ENCODE results near the gene SRPRB. TPM values are rescaled to one million over a fixed set of nuclear protein-coding genes. Genes with fewer than 3 reads are reported as not detected.

SRPRB gene
- total and polyA plus RNA-seq, 9 donors: 30.9 to 45.5 (median 36.5) TPM

DNA sequence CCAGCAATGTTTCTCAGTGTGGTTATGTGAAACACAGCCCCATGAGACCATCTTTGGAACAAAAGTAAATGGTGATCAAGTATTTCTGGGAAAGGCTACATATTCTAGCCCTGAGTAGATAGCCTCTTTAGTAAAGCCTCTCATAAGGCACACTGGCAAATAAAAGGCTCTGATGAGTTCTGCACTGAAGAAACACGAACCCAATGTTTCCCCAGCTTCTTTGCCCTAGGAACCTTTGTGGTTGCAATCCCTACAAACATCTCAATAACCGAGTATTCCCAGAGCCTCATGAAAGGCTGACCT lies 48.3 kb downstream of the SRPRB start:
- Histone ChIP-seq H3K27ac (ENCODE audit: low read length) (no peak overlapping the region), H3K4me3 (ENCODE audit: low read length) (no peak overlapping the region), H3K4me1 (ENCODE audit: control insufficient read depth, insufficient read depth, low read length) (no peaks in the 10 kb centered on the region), H3K36me3 (ENCODE audit: control insufficient read depth, insufficient read depth, low read length) (no peaks in the 10 kb centered on the region), H3K27me3 (ENCODE audit: control insufficient read depth, insufficient read depth, low read length) (no peaks in the 10 kb centered on the region), H3K9me3 (replicated peaks; ENCODE audit: control insufficient read depth, low read depth, low read length) (no peaks in the 10 kb centered on the region)
- no peak for DNase-seq
- WGBS (ENCODE audit: insufficient coverage): 100% methylated on average over 1 of the region's 2 CpGs

DNA sequence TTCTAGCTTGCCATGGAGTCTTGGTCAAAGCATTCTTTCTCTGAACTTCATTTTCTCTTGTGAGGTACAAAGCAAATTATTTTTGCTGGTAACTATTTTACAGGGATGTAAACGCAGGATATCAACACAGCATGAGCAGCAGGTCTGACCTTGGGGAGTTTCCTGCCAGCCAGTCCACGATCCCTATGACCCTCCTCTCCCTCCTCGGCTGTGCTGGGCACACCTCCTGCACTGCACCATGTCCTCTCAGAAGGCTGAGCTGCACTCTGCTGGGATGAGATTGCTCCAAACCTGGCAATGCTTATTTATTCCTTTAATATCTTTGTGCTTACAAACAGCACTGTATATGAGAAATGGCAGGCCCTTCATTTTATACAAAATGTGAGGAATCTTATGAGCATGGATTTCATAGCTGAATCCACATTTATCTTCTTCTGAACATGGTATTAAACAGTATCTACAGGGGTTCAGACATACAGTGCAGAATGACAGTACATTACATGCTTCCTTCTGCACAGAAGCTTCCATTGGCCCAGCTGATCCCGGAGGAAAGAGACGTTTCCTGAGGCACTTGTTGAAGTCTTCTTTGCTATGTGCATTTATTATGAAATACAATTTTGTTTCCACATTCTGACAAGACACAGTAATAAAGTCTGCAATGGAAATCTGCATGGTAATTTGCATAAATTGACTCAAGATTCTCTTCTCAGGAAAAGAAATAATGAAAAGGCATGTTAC lies 48.8 kb downstream of the SRPRB start:
- Histone ChIP-seq H3K27ac (ENCODE audit: low read length) (no peak overlapping the region), H3K4me3 (ENCODE audit: low read length) (no peak overlapping the region), H3K27me3 (ENCODE audit: control insufficient read depth, insufficient read depth, low read length) (no peaks in the 10 kb centered on the region), H3K9me3 (replicated peaks; ENCODE audit: control insufficient read depth, low read depth, low read length) (no peaks in the 10 kb centered on the region), H3K4me1 (ENCODE audit: control insufficient read depth, insufficient read depth, low read length) (no peaks in the 10 kb centered on the region), H3K36me3 (ENCODE audit: control insufficient read depth, insufficient read depth, low read length) (no peaks in the 10 kb centered on the region)
- DNase-seq: no peak
- 36% methylated on average over 3 of the region's 5 CpGs for WGBS (ENCODE audit: insufficient coverage)

GRCh38 chr3:133855002-133855370 lies 49.4 kb downstream of the SRPRB start:
- Histone ChIP-seq H3K27me3 (ENCODE audit: control insufficient read depth, insufficient read depth, low read length) (no peaks in the 10 kb centered on the region), H3K36me3 (ENCODE audit: control insufficient read depth, insufficient read depth, low read length) (no peaks in the 10 kb centered on the region), H3K27ac (ENCODE audit: low read length) (no peak overlapping the region), H3K4me1 (ENCODE audit: control insufficient read depth, insufficient read depth, low read length) (no peaks in the 10 kb centered on the region), H3K4me3 (ENCODE audit: low read length) (no peak overlapping the region), H3K9me3 (replicated peaks; ENCODE audit: control insufficient read depth, low read depth, low read length) (no peaks in the 10 kb centered on the region)
- DNase-seq: no peak
- 94% methylated on average over 2 of the region's 4 CpGs for WGBS (ENCODE audit: insufficient coverage)

DNA sequence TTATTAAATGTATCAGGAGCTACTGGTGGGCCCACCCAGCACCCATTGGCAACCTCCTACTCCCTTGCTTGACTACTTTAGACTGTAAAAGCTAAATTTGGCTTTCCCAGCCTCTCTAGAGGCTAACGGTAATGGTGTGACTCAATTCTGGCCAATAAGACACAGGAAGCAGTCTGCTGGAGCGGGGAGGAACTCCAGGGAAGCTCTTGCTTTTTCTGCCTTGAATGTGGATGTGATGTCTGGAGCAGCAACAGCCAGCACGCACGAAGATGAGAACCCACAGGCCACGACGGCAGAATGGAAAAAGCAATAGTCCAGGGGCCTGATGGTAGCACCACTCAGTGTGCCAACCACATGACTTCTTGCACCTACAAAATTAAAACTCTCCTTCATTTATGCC lies 50.2 kb downstream of the SRPRB start:
- no peaks in the 10 kb centered on the region for H3K27me3 ChIP-seq (ENCODE audit: control insufficient read depth, insufficient read depth, low read length)
- no peak overlapping the region for H3K27ac ChIP-seq (ENCODE audit: low read length)
- H3K4me1 ChIP-seq (ENCODE audit: control insufficient read depth, insufficient read depth, low read length): no peaks in the 10 kb centered on the region
- WGBS (ENCODE audit: insufficient coverage): 63% methylated on average over 2 of the region's 6 CpGs
- DNase-seq: no peak
- no peaks in the 10 kb centered on the region for H3K36me3 ChIP-seq (ENCODE audit: control insufficient read depth, insufficient read depth, low read length)
- H3K4me3 ChIP-seq (ENCODE audit: low read length): no peak overlapping the region
- no peaks in the 10 kb centered on the region for H3K9me3 ChIP-seq (replicated peaks; ENCODE audit: control insufficient read depth, low read depth, low read length)

GRCh38 chr3:133856316-133856715 lies 50.7 kb downstream of the SRPRB start:
- no peak overlapping the region for H3K4me3 ChIP-seq (ENCODE audit: low read length)
- WGBS (ENCODE audit: insufficient coverage): no CpG with 5 or more reads among the region's 2 CpGs
- DNase-seq: no peak
- H3K4me1 ChIP-seq (ENCODE audit: control insufficient read depth, insufficient read depth, low read length): no peaks in the 10 kb centered on the region
- H3K27ac ChIP-seq (ENCODE audit: low read length): no peak overlapping the region
- no peaks in the 10 kb centered on the region for H3K9me3 ChIP-seq (replicated peaks; ENCODE audit: control insufficient read depth, low read depth, low read length)
- no peaks in the 10 kb centered on the region for H3K36me3 ChIP-seq (ENCODE audit: control insufficient read depth, insufficient read depth, low read length)
- H3K27me3 ChIP-seq (ENCODE audit: control insufficient read depth, insufficient read depth, low read length): no peaks in the 10 kb centered on the region

GRCh38 chr3:133857767-133858166 lies 52.2 kb downstream of the SRPRB start:
- no peaks in the 10 kb centered on the region for H3K36me3 ChIP-seq (ENCODE audit: control insufficient read depth, insufficient read depth, low read length)
- H3K4me3 ChIP-seq (ENCODE audit: low read length): no peak overlapping the region
- DNase-seq: no peak
- H3K9me3 ChIP-seq (replicated peaks; ENCODE audit: control insufficient read depth, low read depth, low read length): no peaks in the 10 kb centered on the region
- WGBS (ENCODE audit: insufficient coverage): 82% methylated on average over 6 of the region's 8 CpGs
- H3K27ac ChIP-seq (ENCODE audit: low read length): no peak overlapping the region
- no peaks in the 10 kb centered on the region for H3K27me3 ChIP-seq (ENCODE audit: control insufficient read depth, insufficient read depth, low read length)
- H3K4me1 ChIP-seq (ENCODE audit: control insufficient read depth, insufficient read depth, low read length): no peaks in the 10 kb centered on the region

DNA sequence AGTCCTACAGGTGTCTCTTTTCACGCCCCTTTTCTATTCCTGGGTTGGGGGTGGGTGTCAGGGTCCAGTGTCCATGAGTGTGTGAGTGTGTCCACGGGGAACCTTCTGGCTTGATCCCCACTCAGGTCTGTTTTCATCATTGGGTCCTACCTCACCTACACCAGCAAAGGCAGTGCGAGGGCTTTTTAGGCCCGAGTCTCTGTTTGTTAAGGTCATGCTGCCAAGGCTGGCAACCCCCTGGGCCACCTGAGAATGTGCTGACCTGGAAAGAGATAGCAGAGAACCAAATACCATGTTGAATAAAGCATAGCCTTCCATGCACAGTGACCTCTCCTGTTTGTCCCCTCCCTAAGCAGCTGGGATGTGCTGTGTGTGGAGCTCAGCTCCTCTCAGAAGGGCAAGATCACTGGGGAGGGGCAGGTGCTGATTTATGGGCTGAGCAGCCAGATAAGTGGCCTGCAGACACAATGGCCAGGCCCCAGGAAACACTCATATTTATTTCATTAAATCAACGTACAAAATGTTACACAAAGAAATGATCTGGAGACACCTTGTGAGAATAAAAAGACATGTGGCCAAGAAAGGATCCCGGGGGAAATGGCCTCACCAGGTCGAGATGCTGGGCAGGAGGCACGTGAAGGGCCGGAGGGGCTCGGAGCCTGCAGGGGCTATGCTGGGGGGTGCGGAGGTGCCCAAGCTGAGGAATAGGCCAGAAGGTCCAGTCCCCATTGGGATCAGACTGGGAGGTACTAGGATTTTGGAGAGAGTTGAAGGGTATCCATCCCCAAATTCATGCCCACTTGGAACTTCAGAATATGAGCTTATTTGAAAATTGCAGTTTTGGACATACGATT lies 54.0 kb downstream of the SRPRB start:
- 69% methylated on average over 7 of the region's 12 CpGs for WGBS (ENCODE audit: insufficient coverage)
- H3K9me3 ChIP-seq (replicated peaks; ENCODE audit: control insufficient read depth, low read depth, low read length): no peaks in the 10 kb centered on the region

DNA sequence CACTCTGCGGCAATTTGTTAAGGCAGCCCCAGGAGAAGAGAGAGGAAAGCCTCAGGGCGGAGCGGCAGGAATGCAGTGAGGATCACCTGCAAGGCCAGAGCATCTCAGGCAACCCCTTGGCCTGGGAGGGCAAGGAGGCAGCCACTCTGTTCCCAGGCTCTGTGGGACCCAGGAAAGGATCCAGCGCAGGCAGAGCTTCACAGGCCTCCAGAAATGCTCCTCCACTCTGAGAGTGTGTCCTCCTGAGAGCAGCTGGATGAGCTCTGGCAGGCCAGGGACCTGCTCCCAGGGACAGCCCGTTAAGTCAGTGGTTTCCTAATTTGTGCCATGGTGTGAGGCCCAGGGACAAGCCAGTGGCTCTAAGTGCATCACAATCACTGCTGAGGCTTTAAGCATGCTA lies 54.9 kb downstream of the SRPRB start:
- H3K9me3 ChIP-seq (replicated peaks; ENCODE audit: control insufficient read depth, low read depth, low read length): no peaks in the 10 kb centered on the region
- no peaks in the 10 kb centered on the region for H3K36me3 ChIP-seq (ENCODE audit: control insufficient read depth, insufficient read depth, low read length)
- WGBS (ENCODE audit: insufficient coverage): 80% methylated on average over 5 of the region's 5 CpGs
- H3K4me3 ChIP-seq (ENCODE audit: low read length): no peak overlapping the region
- no peaks in the 10 kb centered on the region for H3K27me3 ChIP-seq (ENCODE audit: control insufficient read depth, insufficient read depth, low read length)
- DNase-seq: no peak
- peaks cover 6% of the 10 kb centered on the region for H3K4me1 ChIP-seq (ENCODE audit: control insufficient read depth, insufficient read depth, low read length)
- H3K27ac ChIP-seq (ENCODE audit: low read length): no peak overlapping the region

More for the DNA sequence above, 54.0 kb downstream of the SRPRB start:
- Histone ChIP-seq H3K4me3 (ENCODE audit: low read length) (no peak overlapping the region), H3K4me1 (ENCODE audit: control insufficient read depth, insufficient read depth, low read length) (no peaks in the 10 kb centered on the region), H3K36me3 (ENCODE audit: control insufficient read depth, insufficient read depth, low read length) (no peaks in the 10 kb centered on the region), H3K27ac (ENCODE audit: low read length) (no peak overlapping the region), H3K27me3 (ENCODE audit: control insufficient read depth, insufficient read depth, low read length) (no peaks in the 10 kb centered on the region)
- no peak for DNase-seq

DNA sequence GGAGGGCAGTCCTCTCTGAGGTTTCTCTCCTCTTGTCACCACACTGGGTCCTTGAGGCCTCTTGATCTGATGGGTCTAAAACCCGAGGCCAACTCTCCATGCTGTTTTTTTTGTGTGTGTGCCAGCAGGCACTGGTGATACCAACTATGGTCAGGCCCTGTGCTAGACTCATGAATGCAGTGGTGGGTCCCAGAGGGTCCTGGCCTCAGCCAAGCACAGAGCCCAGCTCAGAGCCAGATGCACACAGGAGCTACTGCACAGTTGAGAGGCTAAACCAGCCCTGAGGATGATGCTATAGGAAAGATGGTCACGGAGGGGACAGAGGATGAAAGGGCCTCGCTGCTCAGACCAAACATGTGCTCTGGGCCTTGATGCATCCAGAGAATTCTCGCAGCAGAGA lies 56.5 kb downstream of the SRPRB start:
- 95% methylated on average over 3 of the region's 4 CpGs for WGBS (ENCODE audit: insufficient coverage)
- H3K9me3 ChIP-seq (replicated peaks; ENCODE audit: control insufficient read depth, low read depth, low read length): no peaks in the 10 kb centered on the region
- H3K4me3 ChIP-seq (ENCODE audit: low read length): no peak overlapping the region
- H3K27ac ChIP-seq (ENCODE audit: low read length): no peak overlapping the region
- H3K4me1 ChIP-seq (ENCODE audit: control insufficient read depth, insufficient read depth, low read length): peaks cover 8% of the 10 kb centered on the region
- H3K27me3 ChIP-seq (ENCODE audit: control insufficient read depth, insufficient read depth, low read length): no peaks in the 10 kb centered on the region
- no peak for DNase-seq
- H3K36me3 ChIP-seq (ENCODE audit: control insufficient read depth, insufficient read depth, low read length): no peaks in the 10 kb centered on the region

- H3K4me1 ChIP-seq (ENCODE audit: control insufficient read depth, insufficient read depth, low read length): peaks cover 17% of the 10 kb centered on the region
Observed at GRCh38 chr3:133863911-133864310, 58.3 kb downstream of the SRPRB start.

More at GRCh38 chr3:133863911-133864310, 58.3 kb downstream of the SRPRB start:
- WGBS (ENCODE audit: insufficient coverage): 100% methylated on average over 2 of the region's 11 CpGs
- no peak for DNase-seq
- no peaks in the 10 kb centered on the region for H3K27me3 ChIP-seq (ENCODE audit: control insufficient read depth, insufficient read depth, low read length)
- H3K4me3 ChIP-seq (ENCODE audit: low read length): no peak overlapping the region
- no peaks in the 10 kb centered on the region for H3K36me3 ChIP-seq (ENCODE audit: control insufficient read depth, insufficient read depth, low read length)
- no peaks in the 10 kb centered on the region for H3K9me3 ChIP-seq (replicated peaks; ENCODE audit: control insufficient read depth, low read depth, low read length)
- H3K27ac ChIP-seq (ENCODE audit: low read length): no peak overlapping the region
